GM23338 (cell line): ENCODE results near the gene UBQLN4. TPM values are rescaled to one million over a fixed set of nuclear protein-coding genes. Genes with fewer than 3 reads are reported as not detected.

Experiments
- ATAC-seq: fragments of 200-7000 bp; cut with Tn5 transposase; 3 replicates; pipeline ENCODE4 v1.9.1; 2020
- DNase-seq: peaks from one replicate; pipeline ENCODE4 v3.0.0-alpha.2; 2015; ENCODE audit warnings: low spot score
- H2AFZ ChIP-seq: fragments of 200-600 bp; sonication (generic); 2 replicates; pipeline ENCODE4 v1.8.0; 2016; ENCODE audit warnings: antibody characterized with exemption, mild to moderate bottlenecking, moderate library complexity
- H3F3A ChIP-seq: fragments of 200-600 bp; sonication (generic); replicated peaks from 2 replicates; pipeline ENCODE4 v1.8.0; 2017; ENCODE audit warnings: antibody characterized with exemption, mixed run types, low read depth
- H3K27ac ChIP-seq: fragments of 200-600 bp; sonication (generic); 2 replicates; pipeline ENCODE4 v1.6.1; 2016; ENCODE audit warnings: low read depth
- H3K27me3 ChIP-seq: fragments of 200-600 bp; sonication (generic); 2 replicates; pipeline ENCODE4 v1.8.0; 2016; ENCODE audit warnings: mild to moderate bottlenecking, mixed run types, moderate library complexity; ENCODE audit not compliant: insufficient read depth
- H3K36me3 ChIP-seq: fragments of 200-600 bp; sonication (generic); 2 replicates; pipeline ENCODE4 v1.8.0; 2016; ENCODE audit warnings: mild to moderate bottlenecking; ENCODE audit not compliant: insufficient read depth
- H3K4me1 ChIP-seq: fragments of 200-600 bp; sonication (generic); 2 replicates; pipeline ENCODE4 v1.8.0; 2016; ENCODE audit warnings: mild to moderate bottlenecking, moderate library complexity; ENCODE audit not compliant: insufficient read depth
- H3K4me2 ChIP-seq: fragments of 200-600 bp; sonication (generic); 2 replicates; pipeline ENCODE4 v1.7.1; 2017; ENCODE audit warnings: mixed run types
- H3K4me3 ChIP-seq: fragments of 200-600 bp; sonication (generic); 2 replicates; pipeline ENCODE4 v1.6.1; 2016; ENCODE audit warnings: mixed run types
- H3K79me2 ChIP-seq: fragments of 200-600 bp; sonication (generic); replicated peaks from 2 replicates; pipeline ENCODE4 v1.8.0; 2017; ENCODE audit warnings: mild to moderate bottlenecking; ENCODE audit not compliant: insufficient read depth
- H3K9me2 ChIP-seq: fragments of 200-600 bp; sonication (generic); 2 replicates; pipeline ENCODE4 v1.8.0; 2017; ENCODE audit not compliant: insufficient read depth
- H4K20me1 ChIP-seq: fragments of 200-600 bp; sonication (generic); replicated peaks from 2 replicates; pipeline ENCODE4 v1.8.0; 2017; ENCODE audit warnings: mild to moderate bottlenecking; ENCODE audit not compliant: insufficient read depth
- H3K27ac Mint-ChIP-seq: 2 replicates; pipeline ENCODE4 v1.8.0; 2020; ENCODE audit warnings: inconsistent platforms, mild to moderate bottlenecking, moderate library complexity, mixed read lengths
- H3K27me3 Mint-ChIP-seq: 3 replicates; pipeline ENCODE4 v1.8.0; 2022; ENCODE audit warnings: low read depth, mild to moderate bottlenecking, moderate library complexity, mixed read lengths, inconsistent platforms; ENCODE audit not compliant: insufficient read depth, poor library complexity
- H3K36me3 Mint-ChIP-seq: 3 replicates; pipeline ENCODE4 v1.8.0; 2021; ENCODE audit warnings: low read depth, mild to moderate bottlenecking, inconsistent platforms, moderate library complexity, mixed read lengths
- H3K4me1 Mint-ChIP-seq: 3 replicates; pipeline ENCODE4 v1.8.0; 2020; ENCODE audit warnings: mild to moderate bottlenecking, inconsistent platforms, mixed read lengths
- H3K4me3 Mint-ChIP-seq: 3 replicates; pipeline ENCODE4 v1.8.0; 2021; ENCODE audit warnings: moderate library complexity, mild to moderate bottlenecking, inconsistent platforms, mixed read lengths
- H3K9me3 Mint-ChIP-seq: 3 replicates; pipeline ENCODE4 v1.8.0; 2020; ENCODE audit warnings: moderate library complexity, mild to moderate bottlenecking, inconsistent platforms, mixed read lengths
- CREB1 ChIP-seq: fragments of 250-450 bp; sonication (Bioruptor Pico); IDR thresholded peaks from 2 replicates; pipeline ENCODE4 v1.5.0; 2020; ENCODE audit warnings: low read depth, mild to moderate bottlenecking, moderate library complexity
- EZH2 ChIP-seq: fragments of 200-600 bp; sonication (generic); IDR thresholded peaks from one replicate; pipeline ENCODE4 v1.8.0; 2017; ENCODE audit warnings: antibody characterized with exemption, mild to moderate bottlenecking, low read depth; ENCODE audit not compliant: unreplicated experiment
- NANOG ChIP-seq: IDR thresholded peaks from 2 replicates; pipeline ENCODE4 v1.6.1; 2016; ENCODE audit warnings: antibody characterized with exemption, borderline replicate concordance
- STAT1 ChIP-seq: IDR thresholded peaks from one replicate; pipeline ENCODE4 v1.6.1; 2016; ENCODE audit warnings: antibody characterized with exemption; ENCODE audit not compliant: unreplicated experiment
- ZNF331 ChIP-seq: fragments of 250-450 bp; sonication (Bioruptor Pico); IDR thresholded peaks from 2 replicates; pipeline ENCODE4 v1.5.0; 2020; ENCODE audit warnings: low read depth, mild to moderate bottlenecking, moderate library complexity
- polyA plus RNA-seq: library from polyadenylated mRNA; unstranded; fragments of >200 nt; fragmentation: Nextera tagmentation; extraction: Ambion mirVana; gene quantifications from 2 replicates; pipeline ENCODE4 v1.2.1, GENCODE V29; 2016
- total RNA-seq: library from RNA; depleted of rRNA; stranded (reverse); fragments of >200 nt; shearing (Covaris generic); gene quantifications from 2 replicates; pipeline ENCODE4 v1.2.3, GENCODE V29; 2014
- TF ChIP-seq, protein P1 (sequence below): IDR thresholded peaks from one replicate; pipeline ENCODE4 v1.6.1; 2018; ENCODE audit warnings: antibody characterized with exemption; ENCODE audit not compliant: unreplicated experiment

UBQLN4 gene
- total and polyA plus RNA-seq, 2 experiments from 2014 or later = 10.0 to 30.5 TPM

- Histone ChIP-seq H3K4me1 (no peaks in the 10 kb centered on the region), H3K36me3 (no peaks in the 10 kb centered on the region), H4K20me1 (no peaks in the 10 kb centered on the region), H3K27me3 (no peaks in the 10 kb centered on the region), H3K4me2 (no peak overlapping the region), H2AFZ (no peak overlapping the region), H3K4me3 (no peak overlapping the region), H3K9me2 (no peaks in the 10 kb centered on the region), H3K27ac (no peak overlapping the region), H3F3A (0 out of 2 replicates have a peak, but pooled peaks cover 3% of the 10 kb centered on the region), H3K79me2 (no peaks in the 10 kb centered on the region)
- Mint-ChIP-seq H3K27ac (no peak overlapping the region), H3K4me1 (peaks cover 4% of the 10 kb centered on the region), H3K27me3 (peaks cover 5% of the 10 kb centered on the region), H3K36me3 (peaks cover 3% of the 10 kb centered on the region; the same call in 1 of the 3 replicates), H3K4me3 (no peak overlapping the region), H3K9me3 (no peaks in the 10 kb centered on the region)
- no peak for DNase-seq
- TF ChIP-seq EZH2 = no peak
- peak; percentile 39 for ATAC-seq
Observed at GRCh38 chr1:156002188-156002911, 51.2 kb downstream of the UBQLN4 start.

GRCh38 chr1:156001662-156002171, 51.9 kb downstream of the UBQLN4 start:
- H3K4me3 Mint-ChIP-seq = no peak overlapping the region
- Histone ChIP-seq H3K4me2 (no peak overlapping the region), H3K4me1 (no peaks in the 10 kb centered on the region), H3K27me3 (no peaks in the 10 kb centered on the region), H3K9me2 (no peaks in the 10 kb centered on the region), H3K79me2 (no peaks in the 10 kb centered on the region), H3F3A (no peaks in the 10 kb centered on the region), H3K27ac (no peak overlapping the region), H4K20me1 (no peaks in the 10 kb centered on the region), H2AFZ (no peak overlapping the region), H3K36me3 (no peaks in the 10 kb centered on the region), H3K4me3 (no peak overlapping the region)
- no peaks in the 10 kb centered on the region for H3K36me3 Mint-ChIP-seq
- H3K4me1 Mint-ChIP-seq = peaks cover 4% of the 10 kb centered on the region
- no peak for DNase-seq
- ATAC-seq = no peak
- H3K9me3 Mint-ChIP-seq = no peaks in the 10 kb centered on the region
- TF ChIP-seq CREB1 (CRISPR knock-in tag) = no peak
- peaks cover 3% of the 10 kb centered on the region for H3K27me3 Mint-ChIP-seq
- no peak overlapping the region for H3K27ac Mint-ChIP-seq

- H3K4me2 ChIP-seq = no peak overlapping the region
- TF ChIP-seq STAT1 (no peak), ZNF331 (CRISPR knock-in tag) (no peak), NANOG (no peak), CREB1 (CRISPR knock-in tag) (no peak)
- TF ChIP-seq, protein P1, sequence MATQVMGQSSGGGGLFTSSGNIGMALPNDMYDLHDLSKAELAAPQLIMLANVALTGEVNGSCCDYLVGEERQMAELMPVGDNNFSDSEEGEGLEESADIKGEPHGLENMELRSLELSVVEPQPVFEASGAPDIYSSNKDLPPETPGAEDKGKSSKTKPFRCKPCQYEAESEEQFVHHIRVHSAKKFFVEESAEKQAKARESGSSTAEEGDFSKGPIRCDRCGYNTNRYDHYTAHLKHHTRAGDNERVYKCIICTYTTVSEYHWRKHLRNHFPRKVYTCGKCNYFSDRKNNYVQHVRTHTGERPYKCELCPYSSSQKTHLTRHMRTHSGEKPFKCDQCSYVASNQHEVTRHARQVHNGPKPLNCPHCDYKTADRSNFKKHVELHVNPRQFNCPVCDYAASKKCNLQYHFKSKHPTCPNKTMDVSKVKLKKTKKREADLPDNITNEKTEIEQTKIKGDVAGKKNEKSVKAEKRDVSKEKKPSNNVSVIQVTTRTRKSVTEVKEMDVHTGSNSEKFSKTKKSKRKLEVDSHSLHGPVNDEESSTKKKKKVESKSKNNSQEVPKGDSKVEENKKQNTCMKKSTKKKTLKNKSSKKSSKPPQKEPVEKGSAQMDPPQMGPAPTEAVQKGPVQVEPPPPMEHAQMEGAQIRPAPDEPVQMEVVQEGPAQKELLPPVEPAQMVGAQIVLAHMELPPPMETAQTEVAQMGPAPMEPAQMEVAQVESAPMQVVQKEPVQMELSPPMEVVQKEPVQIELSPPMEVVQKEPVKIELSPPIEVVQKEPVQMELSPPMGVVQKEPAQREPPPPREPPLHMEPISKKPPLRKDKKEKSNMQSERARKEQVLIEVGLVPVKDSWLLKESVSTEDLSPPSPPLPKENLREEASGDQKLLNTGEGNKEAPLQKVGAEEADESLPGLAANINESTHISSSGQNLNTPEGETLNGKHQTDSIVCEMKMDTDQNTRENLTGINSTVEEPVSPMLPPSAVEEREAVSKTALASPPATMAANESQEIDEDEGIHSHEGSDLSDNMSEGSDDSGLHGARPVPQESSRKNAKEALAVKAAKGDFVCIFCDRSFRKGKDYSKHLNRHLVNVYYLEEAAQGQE = no peak
Observed at GRCh38 chr1:156001021-156001661, 52.5 kb downstream of the UBQLN4 start.

More at GRCh38 chr1:156001021-156001661, 52.5 kb downstream of the UBQLN4 start:
- no peaks in the 10 kb centered on the region for H3K36me3 ChIP-seq
- no peaks in the 10 kb centered on the region for H3K9me2 ChIP-seq
- no peak for ATAC-seq
- Mint-ChIP-seq H3K36me3 (no peaks in the 10 kb centered on the region), H3K9me3 (no peaks in the 10 kb centered on the region), H3K4me1 (peaks cover 7% of the 10 kb centered on the region), H3K4me3 (no peak overlapping the region), H3K27ac (no peak overlapping the region), H3K27me3 (peaks cover 3% of the 10 kb centered on the region)
- no peaks in the 10 kb centered on the region for H3K79me2 ChIP-seq
- no peak overlapping the region for H2AFZ ChIP-seq
- H3K27me3 ChIP-seq = no peaks in the 10 kb centered on the region
- H4K20me1 ChIP-seq = no peaks in the 10 kb centered on the region
- H3K4me1 ChIP-seq = peaks cover 4% of the 10 kb centered on the region; the same call in 1 of the 2 replicates
- H3K27ac ChIP-seq = no peak overlapping the region
- H3K4me3 ChIP-seq = no peak overlapping the region
- no peaks in the 10 kb centered on the region for H3F3A ChIP-seq
- no peak for DNase-seq
